ENCODE measurements around the gene NPR2.

The NPR2 gene

DNA sequence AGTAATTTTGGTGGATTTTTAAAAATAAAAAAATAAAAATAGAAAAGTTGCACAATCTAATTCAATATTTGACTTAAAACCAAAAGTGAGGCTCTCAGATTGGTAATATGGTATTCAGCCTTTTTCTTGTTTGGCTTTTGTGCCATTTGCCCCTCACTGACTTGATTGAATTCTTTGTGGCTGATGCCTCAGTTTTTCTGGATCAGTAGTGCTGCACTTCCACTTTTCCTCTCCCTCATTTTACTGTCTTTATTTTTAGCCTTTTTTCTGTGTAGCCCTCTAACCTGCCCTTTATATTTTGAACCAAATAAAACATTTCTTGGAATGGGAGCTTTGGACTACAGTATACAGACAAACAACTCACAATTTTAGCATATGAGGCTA, 33.5 kb upstream of the NPR2 start:
- H3K27ac ChIP-seq (ENCODE audit: low read depth, low read length): peak overlapping the region; percentile 64
- TF ChIP-seq, protein P1, sequence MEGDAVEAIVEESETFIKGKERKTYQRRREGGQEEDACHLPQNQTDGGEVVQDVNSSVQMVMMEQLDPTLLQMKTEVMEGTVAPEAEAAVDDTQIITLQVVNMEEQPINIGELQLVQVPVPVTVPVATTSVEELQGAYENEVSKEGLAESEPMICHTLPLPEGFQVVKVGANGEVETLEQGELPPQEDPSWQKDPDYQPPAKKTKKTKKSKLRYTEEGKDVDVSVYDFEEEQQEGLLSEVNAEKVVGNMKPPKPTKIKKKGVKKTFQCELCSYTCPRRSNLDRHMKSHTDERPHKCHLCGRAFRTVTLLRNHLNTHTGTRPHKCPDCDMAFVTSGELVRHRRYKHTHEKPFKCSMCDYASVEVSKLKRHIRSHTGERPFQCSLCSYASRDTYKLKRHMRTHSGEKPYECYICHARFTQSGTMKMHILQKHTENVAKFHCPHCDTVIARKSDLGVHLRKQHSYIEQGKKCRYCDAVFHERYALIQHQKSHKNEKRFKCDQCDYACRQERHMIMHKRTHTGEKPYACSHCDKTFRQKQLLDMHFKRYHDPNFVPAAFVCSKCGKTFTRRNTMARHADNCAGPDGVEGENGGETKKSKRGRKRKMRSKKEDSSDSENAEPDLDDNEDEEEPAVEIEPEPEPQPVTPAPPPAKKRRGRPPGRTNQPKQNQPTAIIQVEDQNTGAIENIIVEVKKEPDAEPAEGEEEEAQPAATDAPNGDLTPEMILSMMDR (IDR thresholded peaks at IDR 0.05; ENCODE audit: insufficient read depth, low read length, poor library complexity, severe bottlenecking): no peak
- no peak for TF ChIP-seq EZH2phosphoT487 (conservative IDR thresholded peaks at IDR 0.05; ENCODE audit: low read length)
- H3F3A ChIP-seq (ENCODE audit: insufficient read depth): peaks cover 18% of the 10 kb centered on the region
- H3K4me3 ChIP-seq (ENCODE audit: insufficient read depth, low read length, poor library complexity, severe bottlenecking): no peak overlapping the region
- no peaks in the 10 kb centered on the region for H3K9me3 ChIP-seq (ENCODE audit: insufficient read depth, low read length)
- H3K9me2 ChIP-seq (replicated peaks; ENCODE audit: insufficient read depth, low read length): no peaks in the 10 kb centered on the region
- peak overlapping the region; percentile 69 for H3K4me2 ChIP-seq (ENCODE audit: low read depth, low read length, poor library complexity, severe bottlenecking)
- no peaks in the 10 kb centered on the region for H3K36me3 ChIP-seq (ENCODE audit: low read length)
- H2AFZ ChIP-seq (ENCODE audit: low read depth, low read length, severe bottlenecking): no peak overlapping the region
- H3K79me2 ChIP-seq (ENCODE audit: insufficient read depth, low read length): no peaks in the 10 kb centered on the region
- peak overlapping the region; percentile 66 for H3K9ac ChIP-seq (ENCODE audit: low read length)
- no peaks in the 10 kb centered on the region for H3K27me3 ChIP-seq (ENCODE audit: low read length)
- no peaks in the 10 kb centered on the region for H4K20me1 ChIP-seq (ENCODE audit: low read depth, low read length)

GRCh38 chr9:35758475-35759050, 32.8 kb upstream of the NPR2 start:
- H3K9ac ChIP-seq (ENCODE audit: low read length): 0 out of 2 replicates have a peak overlapping the region, but pooled peaks have one; percentile 66
- no peaks in the 10 kb centered on the region for H4K20me1 ChIP-seq (ENCODE audit: low read depth, low read length)
- H3K27ac ChIP-seq (ENCODE audit: low read depth, low read length): peak overlapping the region; percentile 64
- no peaks in the 10 kb centered on the region for H3K36me3 ChIP-seq (ENCODE audit: low read length)
- no peak overlapping the region for H2AFZ ChIP-seq (ENCODE audit: low read depth, low read length, severe bottlenecking)
- peak overlapping the region; percentile 69 for H3K4me2 ChIP-seq (ENCODE audit: low read depth, low read length, poor library complexity, severe bottlenecking)
- no peaks in the 10 kb centered on the region for H3K9me3 ChIP-seq (ENCODE audit: insufficient read depth, low read length)
- H3K9me2 ChIP-seq (replicated peaks; ENCODE audit: insufficient read depth, low read length): no peaks in the 10 kb centered on the region
- H3K79me2 ChIP-seq (ENCODE audit: insufficient read depth, low read length): no peaks in the 10 kb centered on the region
- no peak overlapping the region for H3K4me3 ChIP-seq (ENCODE audit: insufficient read depth, low read length, poor library complexity, severe bottlenecking)
- H3F3A ChIP-seq (ENCODE audit: insufficient read depth): peaks cover 18% of the 10 kb centered on the region
- TF ChIP-seq, protein P1 (IDR thresholded peaks at IDR 0.05; ENCODE audit: insufficient read depth, low read length, poor library complexity, severe bottlenecking): no peak
- TF ChIP-seq EZH2phosphoT487 (conservative IDR thresholded peaks at IDR 0.05; ENCODE audit: low read length): no peak
- no peaks in the 10 kb centered on the region for H3K27me3 ChIP-seq (ENCODE audit: low read length)

DNA sequence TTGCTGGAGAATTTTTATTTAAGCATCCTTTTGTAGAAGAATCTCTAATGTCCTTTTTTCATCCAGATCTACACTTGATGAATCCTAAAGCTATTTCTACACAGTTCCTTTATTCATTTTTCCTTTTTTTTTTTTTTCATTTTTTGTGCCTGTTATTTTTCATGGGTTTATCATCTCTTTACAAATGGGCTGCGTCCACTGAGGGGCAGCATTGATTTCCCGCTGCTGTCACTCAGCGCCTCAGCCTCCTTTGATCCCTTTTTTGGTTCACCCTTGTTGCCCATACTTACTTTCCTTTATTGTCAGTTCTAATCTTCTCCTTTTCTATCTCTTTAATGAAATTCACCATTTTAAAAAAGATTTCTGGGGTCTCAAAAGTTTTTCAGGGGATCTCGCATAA, 31.6 kb upstream of the NPR2 start:
- Histone ChIP-seq H3K9me3 (ENCODE audit: insufficient read depth, low read length) (no peaks in the 10 kb centered on the region), H3F3A (ENCODE audit: insufficient read depth) (peaks cover 18% of the 10 kb centered on the region), H3K27ac (ENCODE audit: low read depth, low read length) (no peak overlapping the region), H3K9me2 (replicated peaks; ENCODE audit: insufficient read depth, low read length) (no peaks in the 10 kb centered on the region), H3K79me2 (ENCODE audit: insufficient read depth, low read length) (no peaks in the 10 kb centered on the region), H3K4me2 (ENCODE audit: low read depth, low read length, poor library complexity, severe bottlenecking) (no peak overlapping the region), H3K36me3 (ENCODE audit: low read length) (no peaks in the 10 kb centered on the region), H3K27me3 (ENCODE audit: low read length) (no peaks in the 10 kb centered on the region), H3K4me3 (ENCODE audit: insufficient read depth, low read length, poor library complexity, severe bottlenecking) (no peak overlapping the region), H3K9ac (ENCODE audit: low read length) (no peak overlapping the region), H2AFZ (ENCODE audit: low read depth, low read length, severe bottlenecking) (no peak overlapping the region), H4K20me1 (ENCODE audit: low read depth, low read length) (no peaks in the 10 kb centered on the region)
- no peak for TF ChIP-seq EZH2phosphoT487 (conservative IDR thresholded peaks at IDR 0.05; ENCODE audit: low read length)
- TF ChIP-seq, protein P1 (IDR thresholded peaks at IDR 0.05; ENCODE audit: insufficient read depth, low read length, poor library complexity, severe bottlenecking): no peak
